Skeletal muscle tissue (tissue), 4 donors: ENCODE data around the gene LRCH1. TPM values are rescaled to one million over a fixed set of nuclear protein-coding genes. Genes with fewer than 3 reads are reported as not detected.

ENCODE experiments used
- H3K27ac ChIP-seq: one replicate; pipeline ENCODE4 v1.7.0; 2013; ENCODE audit warnings: mild to moderate bottlenecking, low read depth, low read length, inconsistent platforms
- H3K27me3 ChIP-seq, 3 donors: one replicate each; pipeline ENCODE4 v1.7.0; 2013; ENCODE audit warnings: low read length in 3 of 3; ENCODE audit not compliant: control insufficient read depth in 3 of 3, insufficient read depth in 3 of 3
- H3K36me3 ChIP-seq, 3 donors: one replicate each; pipeline ENCODE4 v1.7.0; 2013; ENCODE audit warnings: low read length in 3 of 3; ENCODE audit not compliant: control insufficient read depth in 3 of 3, insufficient read depth in 3 of 3
- H3K4me1 ChIP-seq, 3 donors: one replicate each; pipeline ENCODE4 v1.7.0; 2013; ENCODE audit warnings: low read length in 3 of 3, mild to moderate bottlenecking in 3 of 3; ENCODE audit not compliant: control insufficient read depth in 3 of 3, insufficient read depth in 3 of 3
- H3K4me3 ChIP-seq, 3 donors: one replicate each; pipeline ENCODE4 v1.7.0; 2013; ENCODE audit warnings: low read length in 3 of 3
- H3K9ac ChIP-seq, 3 donors: one replicate each; pipeline ENCODE4 v1.7.0; 2013; ENCODE audit warnings: low read length in 3 of 3, mild to moderate bottlenecking in 3 of 3, moderate library complexity in 2 of 3, low read depth in 1 of 3
- H3K9me3 ChIP-seq, 3 donors: one replicate each; pipeline ENCODE4 v1.7.0; 2013; ENCODE audit warnings: low read length in 3 of 3; ENCODE audit not compliant: control insufficient read depth in 3 of 3
- total RNA-seq: library from RNA; depleted of rRNA; stranded (reverse); fragments of >200 nt; gene quantifications from one replicate; pipeline ENCODE4 v1.2.3, GENCODE V29; 2014
- donor health status: Osteomylitis.

LRCH1 gene
- total RNA-seq, 1 donor from 2014 or later: 17.7 TPM

DNA sequence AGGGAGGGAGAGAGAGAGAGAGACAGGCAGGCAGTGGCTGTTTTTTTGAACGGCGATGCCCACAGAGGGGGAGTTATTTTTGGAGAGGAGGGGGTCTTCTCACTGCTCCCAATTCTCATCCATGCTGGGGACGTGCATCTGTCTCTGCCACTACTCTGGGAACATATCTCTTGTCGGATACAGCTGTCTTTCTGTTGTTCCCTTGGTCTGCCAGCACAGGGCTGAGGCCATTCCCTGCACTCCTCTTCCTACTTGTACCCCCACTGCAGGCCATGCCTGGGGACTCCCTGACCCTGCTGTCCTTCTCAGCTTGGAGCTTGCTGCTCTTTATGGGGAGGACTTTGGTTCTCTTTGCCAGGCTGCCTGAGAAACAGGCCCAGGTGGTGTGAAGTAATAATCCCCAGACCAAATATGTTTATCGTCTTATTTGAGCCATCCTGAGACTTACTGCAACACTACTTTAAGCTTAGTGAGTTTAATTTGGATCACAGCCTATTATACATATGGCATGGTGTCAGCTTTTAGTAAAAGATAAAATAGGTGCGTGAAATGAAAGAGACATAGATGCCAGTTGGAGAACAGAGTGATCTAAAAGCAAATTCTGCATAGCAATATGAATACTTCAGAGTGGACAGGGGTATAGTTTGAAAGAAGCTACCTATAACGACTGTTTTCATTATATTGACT lies 19.1 kb downstream of the LRCH1 start:
- Histone ChIP-seq H3K4me1 (peaks cover 15 to 18% (median 15%) of the 10 kb centered on the region in 3 donors), H3K9ac (no peak overlapping the region)

DNA sequence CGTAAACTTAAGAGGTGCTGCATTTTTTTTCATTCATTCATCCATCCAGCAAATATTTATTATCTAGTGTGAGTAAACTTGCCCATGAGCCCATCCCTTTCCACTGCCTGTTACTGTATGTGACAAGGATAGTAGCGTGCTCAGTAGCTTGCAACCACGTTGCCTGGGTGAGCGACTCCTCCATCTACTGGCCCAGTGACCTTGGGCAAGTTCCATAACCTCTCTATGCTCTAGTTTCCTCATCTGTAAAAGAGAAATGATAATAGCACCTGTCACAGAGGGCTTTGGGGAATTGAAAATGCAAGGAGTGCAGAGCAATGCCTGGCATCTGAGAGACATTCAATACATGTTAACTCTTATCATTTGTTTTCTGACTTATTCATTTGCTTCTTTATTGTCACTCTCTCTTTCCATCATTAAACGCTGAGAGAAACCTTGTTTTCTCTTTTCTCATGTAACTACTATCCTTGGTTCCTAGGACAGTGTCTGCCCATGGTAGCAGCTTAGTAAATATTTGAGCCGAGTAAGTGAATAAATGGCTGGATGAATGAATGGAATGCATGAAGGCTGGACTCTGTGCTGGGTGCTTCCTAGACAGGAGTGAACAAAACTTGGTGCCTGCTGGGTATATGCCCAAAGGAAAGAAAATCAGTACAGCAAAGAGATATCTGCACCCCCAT lies 19.9 kb downstream of the LRCH1 start:
- H3K27me3 ChIP-seq: no peaks in the 10 kb centered on the region
- peaks cover 15 to 22% (median 15%) of the 10 kb centered on the region in 3 donors for H3K4me1 ChIP-seq
- H3K9me3 ChIP-seq: no peaks in the 10 kb centered on the region
- no peak overlapping the region for H3K4me3 ChIP-seq
- no peak overlapping the region for H3K27ac ChIP-seq
- H3K9ac ChIP-seq: no peak overlapping the region
- H3K36me3 ChIP-seq: no peaks in the 10 kb centered on the region

More for the DNA sequence above, 19.1 kb downstream of the LRCH1 start:
- H3K36me3 ChIP-seq: no peaks in the 10 kb centered on the region
- H3K9me3 ChIP-seq: no peaks in the 10 kb centered on the region
- H3K27me3 ChIP-seq: no peaks in the 10 kb centered on the region
- no peak overlapping the region for H3K27ac ChIP-seq
- H3K4me3 ChIP-seq: no peak overlapping the region

DNA sequence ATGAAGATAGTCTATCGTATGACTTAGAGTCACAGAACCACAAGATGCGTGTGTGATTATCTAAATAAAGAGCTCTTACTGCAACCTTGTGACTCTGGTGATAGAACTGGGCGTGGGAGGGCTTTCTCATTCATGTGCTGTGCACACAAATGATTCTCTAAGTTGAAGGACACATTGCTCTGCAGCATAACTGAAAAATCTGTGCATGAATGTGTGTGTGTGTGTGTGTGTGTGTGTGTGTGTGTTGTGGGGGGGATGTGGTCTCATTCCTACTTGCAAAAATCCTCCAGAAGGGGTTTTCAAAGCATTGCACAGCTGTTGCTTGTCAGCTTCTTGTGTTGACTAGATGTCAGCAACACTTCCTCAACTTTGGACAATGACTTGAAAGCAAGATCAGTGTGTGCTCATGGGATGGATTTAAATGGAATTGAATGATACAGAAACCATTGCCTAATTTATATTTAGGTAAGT lies 22.4 kb downstream of the LRCH1 start:
- Histone ChIP-seq H3K27ac (no peak overlapping the region), H3K4me3 (no peak overlapping the region), H3K4me1 (peaks cover 15 to 27% (median 17%) of the 10 kb centered on the region in 3 donors), H3K9me3 (no peaks in the 10 kb centered on the region), H3K36me3 (no peaks in the 10 kb centered on the region), H3K27me3 (no peaks in the 10 kb centered on the region), H3K9ac (no peak overlapping the region)

DNA sequence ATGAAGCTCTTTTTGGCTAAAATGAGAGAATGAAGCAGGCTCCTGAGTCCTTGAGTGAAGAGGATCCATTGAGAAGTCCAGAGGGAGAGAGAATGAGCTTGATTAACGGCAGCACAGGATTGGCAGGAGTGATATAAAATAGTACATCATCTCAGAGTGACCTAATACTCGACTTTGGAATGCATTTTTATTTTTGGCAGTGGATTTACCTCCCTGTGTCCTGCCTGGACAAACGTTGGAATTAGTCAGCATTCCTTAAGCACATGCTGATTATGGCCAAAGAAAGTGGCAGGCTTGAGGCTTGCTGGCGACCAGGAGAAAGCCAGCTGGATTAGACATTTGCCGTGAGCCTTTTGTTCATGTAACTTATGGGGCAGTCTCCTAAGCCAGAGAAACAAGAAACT lies 22.9 kb downstream of the LRCH1 start:
- H3K27ac ChIP-seq: no peak overlapping the region

DNA sequence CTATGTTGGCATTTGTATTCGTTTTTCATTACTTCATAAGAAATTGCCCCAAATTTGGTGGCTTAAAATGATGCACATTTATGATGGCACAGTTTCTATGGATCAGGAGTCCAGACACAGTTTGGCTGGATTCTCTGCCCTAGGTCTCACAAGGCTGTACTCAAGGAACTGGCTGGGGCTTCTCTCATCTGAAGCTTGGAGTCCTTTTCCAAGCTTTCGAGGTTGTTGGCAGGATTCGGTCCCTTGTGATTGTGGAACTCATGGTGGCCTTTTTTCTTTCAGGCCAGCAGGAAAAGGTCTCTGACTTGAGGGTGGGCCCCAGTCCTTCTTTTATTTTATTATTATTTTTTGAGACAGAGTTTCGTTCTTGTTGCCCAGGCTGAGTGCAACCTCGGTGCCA lies 23.8 kb downstream of the LRCH1 start:
- Histone ChIP-seq H3K9ac (no peak overlapping the region), H3K36me3 (no peaks in the 10 kb centered on the region), H3K27ac (no peak overlapping the region), H3K9me3 (no peaks in the 10 kb centered on the region), H3K4me1 (peaks cover 10 to 28% (median 15%) of the 10 kb centered on the region in 3 donors), H3K27me3 (no peaks in the 10 kb centered on the region), H3K4me3 (no peak overlapping the region)

More for the DNA sequence above, 22.9 kb downstream of the LRCH1 start:
- Histone ChIP-seq H3K9me3 (no peaks in the 10 kb centered on the region), H3K4me1 (peaks cover 15 to 30% (median 17%) of the 10 kb centered on the region in 3 donors), H3K36me3 (no peaks in the 10 kb centered on the region), H3K9ac (no peak overlapping the region), H3K27me3 (no peaks in the 10 kb centered on the region), H3K4me3 (no peak overlapping the region)

DNA sequence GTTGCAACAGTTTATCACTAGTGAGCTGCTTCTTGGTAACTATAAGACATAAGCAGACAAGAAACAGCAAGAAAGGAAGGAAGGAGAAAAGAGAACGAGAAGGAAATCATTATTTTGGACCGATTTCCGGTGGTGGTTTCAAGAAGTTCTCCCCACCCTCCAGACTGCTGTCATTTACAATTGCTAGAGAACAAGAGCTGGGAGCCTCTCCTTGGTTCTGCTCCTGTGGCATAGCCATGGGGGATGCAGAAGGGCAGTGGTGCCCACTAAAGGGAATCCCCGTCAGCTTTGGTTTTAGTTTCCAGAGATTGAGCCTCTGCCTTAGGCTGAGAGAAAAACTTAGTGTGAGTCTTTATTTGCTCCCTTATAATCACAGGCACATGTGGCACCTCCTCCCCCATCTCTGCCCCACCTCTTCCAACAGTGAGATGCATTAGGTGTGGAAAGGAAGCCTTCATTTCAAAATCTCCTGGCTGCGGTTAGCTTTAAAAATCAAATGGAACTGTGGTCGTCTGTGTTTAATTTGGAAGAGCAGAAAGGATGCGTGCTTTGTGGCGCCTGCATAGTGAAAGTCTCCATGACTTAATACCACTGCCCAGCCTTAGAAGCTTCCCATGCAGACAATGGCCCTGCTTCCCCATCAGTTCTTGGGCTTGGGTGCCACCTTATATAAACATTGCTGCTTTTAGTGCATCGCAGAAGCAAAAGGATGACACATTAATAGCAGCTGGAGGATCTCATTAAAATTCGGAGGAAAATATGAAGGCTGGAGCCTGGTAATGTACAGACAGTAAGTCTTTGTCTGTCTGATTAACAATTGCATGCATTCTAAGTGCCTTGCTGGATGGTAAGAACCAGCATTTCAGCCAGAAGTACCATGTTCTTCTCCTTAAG lies 25.0 kb downstream of the LRCH1 start:
- Histone ChIP-seq H3K27ac (no peak overlapping the region), H3K4me1 (peaks cover 7 to 28% (median 13%) of the 10 kb centered on the region in 3 donors), H3K9me3 (no peaks in the 10 kb centered on the region), H3K36me3 (no peaks in the 10 kb centered on the region), H3K4me3 (no peak overlapping the region), H3K9ac (no peak overlapping the region), H3K27me3 (no peaks in the 10 kb centered on the region)

- Histone ChIP-seq H3K9ac (no peak overlapping the region), H3K27me3 (no peaks in the 10 kb centered on the region), H3K4me1 (peaks cover 7 to 28% (median 13%) of the 10 kb centered on the region in 3 donors), H3K9me3 (no peaks in the 10 kb centered on the region), H3K36me3 (no peaks in the 10 kb centered on the region), H3K4me3 (no peak overlapping the region), H3K27ac (no peak overlapping the region)
Measured at GRCh38 chr13:46578590-46578975, 25.6 kb downstream of the LRCH1 start.

- Histone ChIP-seq H3K4me3 (no peak overlapping the region), H3K4me1 (peaks cover 4 to 25% (median 11%) of the 10 kb centered on the region in 3 donors), H3K27me3 (no peaks in the 10 kb centered on the region), H3K27ac (no peak overlapping the region), H3K36me3 (no peaks in the 10 kb centered on the region), H3K9ac (no peak overlapping the region), H3K9me3 (no peaks in the 10 kb centered on the region)
Measured at GRCh38 chr13:46580362-46580839, 27.4 kb downstream of the LRCH1 start.

GRCh38 chr13:46582190-46582589 lies 29.2 kb downstream of the LRCH1 start:
- H3K4me1 ChIP-seq: peaks cover 0 to 16% (median 2%) of the 10 kb centered on the region in 3 donors
- no peak overlapping the region for H3K9ac ChIP-seq
- H3K27me3 ChIP-seq: no peaks in the 10 kb centered on the region
- no peak overlapping the region for H3K4me3 ChIP-seq
- H3K27ac ChIP-seq: no peak overlapping the region
- no peaks in the 10 kb centered on the region for H3K9me3 ChIP-seq
- no peaks in the 10 kb centered on the region for H3K36me3 ChIP-seq
